LNCaP clone FGC (cell line): ENCODE measurements around the gene ABCC6.
"Not testable (repeated sequence)": the region's sequence is repeated elsewhere in the genome, so short reads cannot be mapped to it uniquely, and the experiment has no call there.

Experiments used
- DNase-seq: peaks from one replicate; pipeline ENCODE4 v3.0.0-alpha.2; 2011; ENCODE audit warnings: low read depth
- H3K4me3 ChIP-seq: 2 replicates; pipeline ENCODE4 v1.5.1; 2011; ENCODE audit warnings: mild to moderate bottlenecking, low read depth, low read length, control low read depth

The ABCC6 gene

GRCh38 chr16:16222850-16223661 is at the start of gene ABCC6:
TSS of gene ABCC6 (minus strand) at chr16:16223494. CDS start at chr16:16223434, 60 bp downstream.
- H3K4me3 ChIP-seq, DNase-seq: not testable (repeated sequence)

- not testable (repeated sequence) for H3K4me3 ChIP-seq, DNase-seq
Observed at GRCh38 chr16:16272573-16273221, 49.4 kb upstream of the ABCC6 start.

DNA sequence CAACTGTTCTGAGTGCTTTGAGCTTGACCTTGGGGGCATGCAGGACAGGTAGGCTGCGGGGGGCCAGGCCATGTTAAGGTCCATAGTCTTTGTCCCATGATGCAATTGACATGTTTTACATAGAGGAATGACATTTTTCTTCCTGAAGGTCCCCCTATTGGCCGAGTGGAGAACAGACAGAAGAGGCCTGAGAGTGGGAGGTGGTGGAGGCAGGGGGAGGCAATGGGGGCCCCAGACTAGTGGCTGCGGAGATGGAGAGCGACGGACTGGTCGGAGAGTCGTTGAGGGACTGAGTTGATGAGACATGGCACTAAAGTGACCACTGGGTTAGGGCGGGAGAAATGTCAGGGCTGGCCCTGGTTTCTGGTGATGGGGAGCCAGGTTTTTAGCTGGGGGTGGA is 48.4 kb upstream of the ABCC6 start:
- DNase-seq = not testable (repeated sequence)

DNA sequence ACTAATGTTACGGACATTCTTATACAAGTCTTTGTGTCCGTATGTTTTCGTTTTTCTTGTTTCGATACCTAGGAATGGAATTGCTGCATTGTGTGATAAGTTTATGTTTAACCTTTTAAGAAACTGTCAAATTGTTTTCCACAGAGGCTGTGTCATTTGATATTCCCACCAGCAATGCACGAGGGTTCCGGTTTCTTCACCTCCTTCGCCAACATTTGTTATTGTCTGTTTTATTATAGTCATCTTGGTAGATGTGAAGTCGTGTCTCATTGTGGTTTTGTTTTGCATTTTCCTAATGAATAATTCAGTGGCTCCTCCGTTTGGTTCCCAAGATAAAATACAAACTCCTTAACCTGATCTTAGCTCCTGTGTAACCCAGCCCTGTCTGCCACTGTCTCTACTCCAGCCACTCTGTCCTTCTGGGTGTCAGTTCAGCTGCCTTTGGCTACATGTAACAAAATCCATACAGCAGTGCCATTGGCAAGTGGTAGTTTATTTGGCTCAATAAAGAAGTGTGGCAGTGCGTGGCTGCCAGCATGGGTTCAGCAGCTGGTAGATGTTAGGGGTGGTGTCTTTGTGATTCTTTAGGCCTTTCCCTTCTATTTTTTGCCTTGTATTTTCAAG is 45.0 kb upstream of the ABCC6 start:
- DNase-seq, H3K4me3 ChIP-seq: not testable (repeated sequence)

More for the DNA sequence above, 48.4 kb upstream of the ABCC6 start:
- not testable (repeated sequence) for H3K4me3 ChIP-seq

GRCh38 chr16:16267708-16268107 is 44.4 kb upstream of the ABCC6 start:
- not testable (repeated sequence) for H3K4me3 ChIP-seq, DNase-seq

GRCh38 chr16:16265044-16265443 is 41.8 kb upstream of the ABCC6 start:
- H3K4me3 ChIP-seq, DNase-seq: not testable (repeated sequence)

- DNase-seq, H3K4me3 ChIP-seq: not testable (repeated sequence)
Observed at GRCh38 chr16:16263947-16264346, 40.7 kb upstream of the ABCC6 start.

DNA sequence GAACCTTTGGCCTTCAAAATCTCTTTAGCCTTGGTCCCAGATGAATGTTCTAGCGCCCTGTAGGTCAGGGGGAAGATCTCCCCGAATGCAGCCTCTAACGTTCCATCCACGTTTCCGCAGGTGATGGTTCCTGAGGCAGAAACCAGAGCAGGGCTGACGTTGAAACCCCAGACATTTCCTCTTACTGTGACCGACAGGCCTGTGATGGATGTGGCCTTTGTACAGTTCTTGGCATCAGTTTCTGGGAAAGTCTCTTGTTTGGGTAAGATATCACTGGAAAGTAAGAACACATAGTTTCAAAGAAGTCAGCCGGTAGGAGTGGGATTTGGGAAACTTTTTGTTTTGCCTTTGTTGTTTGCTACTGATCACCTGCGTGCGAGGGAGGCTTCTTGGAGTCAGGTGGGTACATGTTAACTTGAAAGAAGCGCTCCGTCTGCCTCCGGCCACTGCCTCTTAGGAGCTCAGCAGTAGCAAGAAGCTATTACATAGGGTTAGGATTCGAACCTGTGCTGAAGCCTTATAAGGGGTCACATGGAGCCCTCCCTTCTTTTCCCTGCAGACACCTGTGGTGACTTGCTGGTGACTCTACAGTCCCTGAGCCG is 39.8 kb upstream of the ABCC6 start:
- not testable (repeated sequence) for H3K4me3 ChIP-seq, DNase-seq

DNA sequence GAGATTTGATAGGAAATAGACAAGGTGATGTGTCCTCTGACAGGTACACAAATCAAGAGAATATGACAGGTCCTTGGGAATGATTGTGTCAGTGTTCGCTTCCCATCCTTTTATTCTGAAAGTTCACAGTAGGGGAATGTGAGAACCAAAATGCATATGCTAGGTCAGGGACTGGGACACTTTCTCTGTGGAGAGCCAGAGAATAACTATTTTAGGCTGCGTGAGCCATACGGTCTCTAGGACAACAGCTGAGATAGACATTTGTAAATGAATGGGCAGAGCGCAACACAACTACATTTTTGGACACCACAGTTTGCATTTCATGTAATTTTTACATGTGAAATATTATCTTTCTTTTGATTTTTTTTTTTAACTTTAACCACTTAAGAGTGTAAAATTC is 36.7 kb upstream of the ABCC6 start:
- not testable (repeated sequence) for H3K4me3 ChIP-seq, DNase-seq

DNA sequence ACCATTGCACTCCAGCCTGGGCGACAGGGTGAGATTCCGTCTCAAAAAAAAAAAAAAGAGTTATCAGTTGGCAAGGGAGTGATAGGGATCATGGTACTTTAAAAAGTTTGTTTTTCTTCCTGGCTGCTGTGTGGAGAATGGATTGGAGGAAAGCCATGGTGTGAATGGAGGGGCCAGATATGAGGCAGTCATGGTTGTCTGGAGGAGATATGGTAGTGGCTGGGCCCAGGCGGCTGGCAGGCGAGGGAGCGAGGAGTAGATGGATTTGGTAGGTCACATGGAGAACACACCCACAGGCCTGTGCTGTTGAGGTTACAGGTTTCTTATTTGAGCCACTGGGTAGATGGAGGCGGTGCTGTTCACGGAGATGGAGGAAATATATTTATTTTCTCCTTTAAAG is 35.5 kb upstream of the ABCC6 start:
- not testable (repeated sequence) for DNase-seq, H3K4me3 ChIP-seq

GRCh38 chr16:16257301-16257923 is 34.1 kb upstream of the ABCC6 start:
- not testable (repeated sequence) for DNase-seq, H3K4me3 ChIP-seq

GRCh38 chr16:16252377-16252776 is 29.1 kb upstream of the ABCC6 start:
- H3K4me3 ChIP-seq, DNase-seq: not testable (repeated sequence)

DNA sequence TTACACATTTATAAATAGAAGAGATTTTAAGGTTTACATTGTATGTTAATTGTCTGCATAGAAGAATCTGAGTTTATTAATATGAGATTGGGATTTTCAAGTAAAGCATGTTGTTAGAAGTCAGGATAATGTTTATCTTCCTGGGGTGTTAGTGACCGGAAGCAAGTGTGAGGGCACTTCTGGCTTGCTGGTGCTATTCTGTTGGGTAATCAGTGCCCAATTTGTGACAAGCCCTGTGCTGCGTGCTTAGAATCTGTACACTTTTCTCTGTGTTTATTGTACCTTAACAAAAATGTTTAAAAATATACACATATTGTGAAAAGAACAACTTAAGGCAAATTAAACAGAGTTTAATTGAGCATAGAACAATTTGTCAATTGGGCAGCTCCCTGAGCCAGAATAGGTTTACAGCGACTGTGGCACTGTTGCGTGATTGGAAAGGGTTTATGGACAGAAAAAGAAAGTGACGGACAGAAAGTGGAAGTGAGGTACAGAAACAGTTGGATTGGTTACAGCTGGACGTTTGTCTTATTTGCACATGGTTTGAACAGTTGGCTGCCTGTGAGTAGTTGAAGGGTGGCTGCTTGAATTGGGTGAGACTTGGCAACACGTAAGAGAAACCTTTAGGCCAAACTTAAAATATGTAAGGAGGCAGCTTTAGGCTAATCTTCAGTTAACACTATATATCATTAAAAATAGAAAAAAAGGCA is 26.5 kb upstream of the ABCC6 start:
- not testable (repeated sequence) for DNase-seq, H3K4me3 ChIP-seq

DNA sequence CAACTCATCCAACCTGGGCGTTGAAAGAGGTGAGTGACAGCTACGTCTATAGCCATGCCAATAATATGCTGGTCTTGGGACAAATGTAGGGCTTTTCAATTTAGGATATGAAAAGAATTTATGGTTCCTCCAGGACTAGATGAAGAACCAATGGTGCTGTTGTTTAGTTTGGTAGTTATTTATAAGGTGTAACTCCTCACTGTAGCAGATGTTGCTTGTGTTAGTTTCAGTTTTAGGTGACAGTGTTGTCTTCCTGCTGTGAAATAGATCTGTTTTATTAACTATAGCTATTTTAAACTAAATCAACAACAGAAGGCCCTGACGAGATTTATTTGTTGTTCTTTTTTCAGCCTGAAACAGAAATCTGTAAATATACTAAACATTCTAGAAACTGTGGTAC is 24.1 kb upstream of the ABCC6 start:
- H3K4me3 ChIP-seq, DNase-seq: not testable (repeated sequence)

DNA sequence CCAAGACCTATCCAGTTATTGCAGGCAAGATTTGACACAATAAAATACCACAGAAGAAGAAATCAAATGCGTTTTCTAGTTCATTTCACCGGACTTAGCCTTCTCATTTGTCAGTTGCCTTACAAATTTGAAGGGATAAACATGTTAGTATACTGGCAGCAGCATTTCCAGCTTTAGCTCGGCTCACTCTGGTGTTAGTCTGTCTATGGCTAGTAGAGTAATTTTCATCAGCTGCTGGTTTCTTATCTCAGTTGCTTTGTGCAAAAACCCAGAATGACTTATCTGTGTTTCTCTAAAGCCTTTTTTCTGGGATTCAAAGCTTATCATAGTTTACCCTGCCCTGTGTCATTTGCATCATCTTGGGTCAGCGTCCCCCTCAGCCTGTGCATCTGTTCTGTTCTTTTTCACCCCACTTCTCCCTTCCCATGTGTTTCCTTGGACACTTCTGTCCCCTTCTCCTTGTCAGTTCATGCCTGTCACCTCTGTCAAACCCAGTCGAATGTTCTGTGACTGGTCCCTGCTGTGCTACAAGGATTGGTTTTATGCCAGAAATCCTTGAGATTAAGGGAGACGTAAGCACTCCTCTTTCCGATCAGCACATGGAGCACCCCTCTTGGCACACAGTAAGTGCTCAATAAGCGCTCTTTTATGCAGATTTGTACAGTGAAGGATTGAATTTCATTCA is 23.4 kb upstream of the ABCC6 start:
- not testable (repeated sequence) for DNase-seq, H3K4me3 ChIP-seq

DNA sequence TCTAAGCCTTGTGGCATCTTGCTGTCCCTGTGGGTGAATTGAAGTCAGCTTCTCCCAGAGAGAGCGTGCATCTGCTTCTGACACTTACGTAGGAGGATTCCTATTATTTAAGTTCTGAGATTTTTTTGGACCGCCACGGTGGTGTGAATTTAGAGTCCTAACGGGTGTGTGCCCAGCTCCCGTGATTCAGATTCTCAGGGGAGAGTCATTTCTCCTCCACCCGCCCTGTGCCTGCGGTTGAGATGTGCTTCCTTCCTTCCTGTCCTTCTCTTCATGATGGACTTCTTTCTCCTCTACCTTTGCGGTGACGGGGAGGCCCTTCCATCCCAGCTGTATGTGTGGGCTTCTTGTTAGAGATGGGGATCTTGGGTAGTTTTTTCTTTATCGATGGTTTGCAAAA is 20.6 kb upstream of the ABCC6 start:
- not testable (repeated sequence) for H3K4me3 ChIP-seq, DNase-seq

DNA sequence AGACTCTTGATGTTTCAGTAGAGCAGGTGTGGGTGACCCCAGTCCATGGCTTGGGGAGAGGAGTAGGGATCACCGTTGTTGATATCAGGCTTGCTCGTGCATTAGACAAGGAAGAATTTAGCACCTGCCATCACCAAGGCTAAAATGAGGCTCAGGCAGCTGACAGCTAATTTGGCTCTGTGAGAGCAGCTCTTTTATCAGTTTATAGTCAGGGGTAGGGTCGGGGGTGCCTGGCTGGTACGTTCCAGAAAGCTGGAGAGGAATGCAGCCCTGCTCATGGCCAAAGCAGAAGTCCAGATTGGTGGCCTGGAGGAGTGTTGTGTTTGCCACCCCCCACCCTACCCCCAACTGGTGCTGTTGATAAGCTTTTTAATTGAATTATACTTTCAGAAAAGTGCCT is 17.4 kb upstream of the ABCC6 start:
- DNase-seq, H3K4me3 ChIP-seq: not testable (repeated sequence)

GRCh38 chr16:16237738-16238137 is 14.4 kb upstream of the ABCC6 start:
- DNase-seq, H3K4me3 ChIP-seq: not testable (repeated sequence)
